22Rv1 (cell line): ENCODE data around the gene CD36.

ENCODE experiments used
- CTCF ChIP-seq: fragments of 450-650 bp; IDR thresholded peaks from 2 replicates; pipeline ENCODE4 v1.5.1; 2017; ENCODE audit warnings: mild to moderate bottlenecking
- ZFX ChIP-seq: fragments of 450-650 bp; IDR thresholded peaks from 2 replicates; pipeline ENCODE4 v1.6.1; 2017; ENCODE audit warnings: antibody characterized with exemption, borderline replicate concordance

- TF ChIP-seq CTCF (no peak), ZFX (no peak)
Observed at GRCh38 chr7:80622541-80622940, 15.9 kb upstream of the CD36 start.
